Keratinocyte (primary cell): ENCODE data around the gene FAT1. TPM values are rescaled to one million over a fixed set of nuclear protein-coding genes. Genes with fewer than 3 reads are reported as not detected.

ENCODE experiments used
- DNase-seq: peaks from one replicate; pipeline ENCODE4 v3.0.0-alpha.2; 2011; ENCODE audit warnings: low read depth, missing footprints, low spot score
- FAIRE-seq: peaks from 2 replicates; lab custom pipeline; 2011; peaks lifted over from hg19 to GRCh38; lab: Jason Lieb, UNC
- H2AFZ ChIP-seq: 2 replicates; pipeline ENCODE4 v1.6.0; 2012; ENCODE audit warnings: low read length, control low read depth, inconsistent platforms; ENCODE audit not compliant: control insufficient read depth
- H3K27ac ChIP-seq: 2 replicates; pipeline ENCODE4 v1.5.1; 2011; ENCODE audit warnings: low read length; ENCODE audit not compliant: control insufficient read depth, insufficient read depth
- H3K27me3 ChIP-seq: 3 replicates; pipeline ENCODE4 v1.6.0; 2011; ENCODE audit warnings: low read length; ENCODE audit not compliant: control insufficient read depth, insufficient read depth; ENCODE audit errors: extremely low read depth
- H3K36me3 ChIP-seq, 2 experiments: 2 replicates in 1 of 2; 3 replicates in 1 of 2; pipeline ENCODE4 v1.5.1; 2011; ENCODE audit warnings: low read length in 2 of 2, mild to moderate bottlenecking in 1 of 2; ENCODE audit not compliant: control insufficient read depth in 2 of 2, insufficient read depth in 2 of 2; ENCODE audit errors: extremely low read depth in 1 of 2
- H3K4me1 ChIP-seq: 3 replicates; pipeline ENCODE4 v1.5.1; 2011; ENCODE audit warnings: low read length; ENCODE audit not compliant: control insufficient read depth, insufficient read depth; ENCODE audit errors: extremely low read depth
- H3K4me2 ChIP-seq: 3 replicates; pipeline ENCODE4 v1.6.0; 2011; ENCODE audit warnings: low read depth, low read length; ENCODE audit not compliant: control insufficient read depth, insufficient read depth; ENCODE audit errors: extremely low read depth
- H3K4me3 ChIP-seq, 3 experiments: fragments of 200-600 bp in 1 of 3; sonication (generic) in 1 of 3; 2 replicates in 2 of 3; 3 replicates in 1 of 3; pipeline ENCODE4 v1.5.1; 2011 to 2016; ENCODE audit warnings: low read length in 3 of 3, mild to moderate bottlenecking in 3 of 3, control low read depth in 2 of 3, inconsistent platforms in 1 of 3, low read depth in 1 of 3, mixed read lengths in 1 of 3, mixed run types in 1 of 3, moderate library complexity in 1 of 3; ENCODE audit not compliant: control insufficient read depth in 2 of 3, insufficient read depth in 2 of 3; ENCODE audit errors: extremely low read depth in 1 of 3
- H3K79me2 ChIP-seq: 2 replicates; pipeline ENCODE4 v1.6.0; 2012; ENCODE audit warnings: low read length; ENCODE audit not compliant: control insufficient read depth, insufficient read depth
- H3K9ac ChIP-seq: 3 replicates; pipeline ENCODE4 v1.6.0; 2011; ENCODE audit warnings: low read length; ENCODE audit not compliant: control insufficient read depth, insufficient read depth; ENCODE audit errors: extremely low read depth
- H3K9me1 ChIP-seq: 3 replicates; pipeline ENCODE4 v1.6.0; 2011; ENCODE audit warnings: low read length; ENCODE audit not compliant: control insufficient read depth, insufficient read depth; ENCODE audit errors: extremely low read depth
- H3K9me3 ChIP-seq: 2 replicates; pipeline ENCODE4 v1.5.1; 2012; ENCODE audit warnings: low read depth, low read length; ENCODE audit not compliant: control insufficient read depth
- H4K20me1 ChIP-seq: 3 replicates; pipeline ENCODE4 v1.6.0; 2011; ENCODE audit warnings: low read length; ENCODE audit not compliant: control insufficient read depth, insufficient read depth; ENCODE audit errors: extremely low read depth
- CTCF ChIP-seq, 3 experiments: IDR thresholded peaks in 1 of 3; conservative IDR thresholded peaks in 1 of 3; optimal IDR thresholded peaks in 1 of 3; 2 replicates in 2 of 3; 3 replicates in 1 of 3; pipeline versions ENCODE3 to v1.5.1; 2011; ENCODE audit warnings: low read length in 3 of 3, mild to moderate bottlenecking in 3 of 3, moderate library complexity in 2 of 3, control low read depth in 1 of 3, inconsistent platforms in 1 of 3; ENCODE audit not compliant: insufficient read depth in 2 of 3; ENCODE audit errors: extremely low read depth in 1 of 3
- EZH2 ChIP-seq: IDR thresholded peaks from one replicate; pipeline ENCODE4 v1.6.1; 2012; ENCODE audit warnings: inconsistent platforms, mild to moderate bottlenecking, low read length, moderate library complexity
- dilution Hi-C: fragments of 300-500 bp; cut with MboI; formaldehyde crosslinking; loops from one replicate; pipeline ENCODE4 v1.7.0; 2020; ENCODE audit warnings: low sequenced_read_pairs; ENCODE audit not compliant: extremely low pct_ligation_motif_present
- polyA plus RNA-seq, 5 experiments: library from polyadenylated mRNA; depleted of rRNA in 3 of 5; stranded (reverse) in 3 of 5; stranded (forward) in 1 of 5; unstranded in 1 of 5; fragments of >200 nt; gene quantifications; 1 replicate in 1 of 5; 2 replicates in 3 of 5; 3 replicates in 1 of 5; pipeline versions ENCODE4 v1.2.1 to v1.2.3, GENCODE V29; 2011 to 2012; ENCODE audit warnings: missing spikeins in 2 of 5, low read depth in 1 of 5, low replicate concordance in 1 of 5

The FAT1 gene
- polyA plus RNA-seq, 1 donor (not counting 4 experiments of a cell fraction or from before 2014, with no cell fraction given), result 329 TPM

- Histone ChIP-seq H3K27me3 (no peaks in the 10 kb centered on the region), H4K20me1 (peaks cover 21% of the 10 kb centered on the region), H3K4me2 (no peak overlapping the region), H3K9me3 (no peaks in the 10 kb centered on the region), H3K36me3 (peaks cover 20 to 45% of the 10 kb centered on the region in 2 experiments), H3K4me1 (peaks cover 14% of the 10 kb centered on the region), H3K9me1 (peaks cover 2% of the 10 kb centered on the region), H3K79me2 (peaks cover 91% of the 10 kb centered on the region), H2AFZ (no peak overlapping the region), H3K9ac (no peak overlapping the region), H3K27ac (peak overlapping the region; percentile 1), H3K4me3 (no peak overlapping the region)
- dilution Hi-C loops, result no loop called here
- TF ChIP-seq CTCF (optimal IDR thresholded peaks at IDR 0.05 in 1 of 3, IDR thresholded peaks at IDR 0.05 in 1 of 3, conservative IDR thresholded peaks at IDR 0.05 in 1 of 3; ENCODE audit: extremely low read depth in 1 of 3, insufficient read depth in 2 of 3, low read length in 3 of 3), result no peak
- TF ChIP-seq EZH2, result no peak
- FAIRE-seq, result no peak
- DNase-seq, result no peak
These were observed 79.4 kb downstream of the FAT1 start for GRCh38 chr4:186644311-186644638.

- dilution Hi-C loops, result no loop called here
- no peak overlapping the region for H3K4me3 ChIP-seq
- peaks cover 14% of the 10 kb centered on the region for H3K4me1 ChIP-seq
- H3K27ac ChIP-seq, result peak overlapping the region; percentile 17
- no peaks in the 10 kb centered on the region for H3K27me3 ChIP-seq
- H3K79me2 ChIP-seq, result peaks cover 91% of the 10 kb centered on the region
- H2AFZ ChIP-seq, result no peak overlapping the region
- H4K20me1 ChIP-seq, result peaks cover 21% of the 10 kb centered on the region
- H3K9me1 ChIP-seq, result peaks cover 2% of the 10 kb centered on the region
- H3K4me2 ChIP-seq, result no peak overlapping the region
- FAIRE-seq (peak; percentile 67), DNase-seq (no peak)
- no peaks in the 10 kb centered on the region for H3K9me3 ChIP-seq
- H3K9ac ChIP-seq, result no peak overlapping the region
- TF ChIP-seq EZH2 (no peak), CTCF (optimal IDR thresholded peaks at IDR 0.05 in 1 of 3, IDR thresholded peaks at IDR 0.05 in 1 of 3, conservative IDR thresholded peaks at IDR 0.05 in 1 of 3; ENCODE audit: extremely low read depth in 1 of 3, insufficient read depth in 2 of 3, low read length in 3 of 3) (no peak)
- peaks cover 21 to 42% of the 10 kb centered on the region in 2 experiments for H3K36me3 ChIP-seq
These were observed 80.0 kb downstream of the FAT1 start for GRCh38 chr4:186643501-186644310.
